ENCODE results near the gene RERE.
A peak's percentile ranks its signal among the peaks of the same experiment; 100 is the strongest.

Gene RERE

DNA sequence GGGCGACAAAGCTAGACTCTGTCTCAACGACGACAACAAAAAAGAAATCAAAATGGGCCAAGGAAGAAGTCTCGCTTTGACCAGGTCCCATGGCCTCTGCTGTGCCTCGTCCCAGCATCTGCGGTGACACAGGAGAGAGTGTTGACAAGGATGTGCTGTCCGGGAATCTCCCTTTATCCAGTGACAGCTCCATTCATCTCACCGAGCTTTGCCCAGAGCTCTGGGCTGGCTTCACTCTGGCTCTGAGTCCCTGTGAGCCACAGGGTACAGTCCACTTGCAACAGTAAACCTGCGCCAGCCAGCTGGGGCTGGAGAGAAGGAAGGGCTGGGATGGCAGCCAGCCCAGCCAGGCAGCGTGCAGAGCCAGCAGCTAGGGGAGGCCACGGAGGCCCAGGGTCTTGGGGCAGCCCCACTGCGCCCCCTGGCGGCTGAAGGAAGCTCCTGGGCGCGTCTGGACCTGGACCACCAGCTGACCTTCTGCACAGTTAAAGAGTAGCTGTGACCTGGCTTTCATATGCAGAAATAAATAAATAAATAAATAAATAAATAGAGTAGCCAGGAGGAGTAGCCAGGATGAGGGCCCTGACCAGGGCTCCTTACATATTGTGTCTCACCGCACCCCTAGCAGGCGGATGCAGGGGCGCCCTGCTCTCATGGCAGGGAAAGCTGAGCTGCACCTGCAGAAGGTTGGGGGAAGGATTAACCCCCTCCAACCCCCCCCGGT is 31.4 kb upstream of the RERE start:
- ChIA-PET CTCF (interaction anchor here (0.5 to 3.0 kb wide), 45 partner anchors 10 to 1588 kb away, joined by 3 to 35 read pairs (median 4); no protein-coding TSS in a partner anchor), POLR2A (interaction anchor here (0.9 to 1.5 kb wide), 6 partner anchors 27 to 146 kb away, joined by 3 to 5 read pairs (median 3); partner anchors contain the start of genes ENO1 and RERE)
- TF ChIP-seq CTBP1 (IDR thresholded peaks at IDR 0.05; ENCODE audit: borderline replicate concordance) (no peak), FOXK2 (IDR thresholded peaks at IDR 0.05) (no peak), ZNF384 (IDR thresholded peaks at IDR 0.05) (no peak), FOXA1 (IDR thresholded peaks at IDR 0.05) (no peak), HDGF (IDR thresholded peaks at IDR 0.05; ENCODE audit: borderline replicate concordance) (no peak), SUZ12 (IDR thresholded peaks at IDR 0.05) (no peak), SP1 (IDR thresholded peaks at IDR 0.05) (no peak), BHLHE40 (IDR thresholded peaks at IDR 0.05; ENCODE audit: borderline replicate concordance) (no peak)
- TF ChIP-seq, protein P1, sequence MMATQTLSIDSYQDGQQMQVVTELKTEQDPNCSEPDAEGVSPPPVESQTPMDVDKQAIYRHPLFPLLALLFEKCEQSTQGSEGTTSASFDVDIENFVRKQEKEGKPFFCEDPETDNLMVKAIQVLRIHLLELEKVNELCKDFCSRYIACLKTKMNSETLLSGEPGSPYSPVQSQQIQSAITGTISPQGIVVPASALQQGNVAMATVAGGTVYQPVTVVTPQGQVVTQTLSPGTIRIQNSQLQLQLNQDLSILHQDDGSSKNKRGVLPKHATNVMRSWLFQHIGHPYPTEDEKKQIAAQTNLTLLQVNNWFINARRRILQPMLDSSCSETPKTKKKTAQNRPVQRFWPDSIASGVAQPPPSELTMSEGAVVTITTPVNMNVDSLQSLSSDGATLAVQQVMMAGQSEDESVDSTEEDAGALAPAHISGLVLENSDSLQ (IDR thresholded peaks at IDR 0.05) = no peak
- DNase-seq (ENCODE audit: extremely low spot score) = peak; percentile 92

DNA sequence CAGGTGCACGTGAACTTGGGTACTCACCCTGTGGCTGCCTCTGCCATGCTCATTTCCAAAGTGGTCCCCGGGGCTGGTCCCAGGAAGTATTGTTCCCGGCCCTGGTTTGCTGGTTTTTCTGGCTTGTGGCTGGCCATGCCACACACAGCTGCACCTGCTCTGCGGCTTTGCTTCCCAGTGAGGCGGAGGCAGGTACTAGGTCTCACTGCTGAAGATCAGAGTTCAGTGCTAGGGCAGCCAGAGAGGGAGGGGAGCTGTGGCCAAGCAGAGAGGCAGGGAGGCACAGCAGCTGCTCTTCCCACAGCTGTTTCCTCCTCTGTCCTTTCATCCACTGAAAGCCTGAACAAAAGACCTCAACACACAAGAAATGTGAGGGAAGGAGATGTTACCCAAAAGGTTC is 30.6 kb upstream of the RERE start:
- TF ChIP-seq, protein P1 (IDR thresholded peaks at IDR 0.05) = no peak
- TF ChIP-seq ZNF384 (IDR thresholded peaks at IDR 0.05) (no peak), FOXM1 (IDR thresholded peaks at IDR 0.05; ENCODE audit: borderline replicate concordance) (no peak), SUZ12 (IDR thresholded peaks at IDR 0.05) (no peak), HDGF (IDR thresholded peaks at IDR 0.05; ENCODE audit: borderline replicate concordance) (no peak), BHLHE40 (IDR thresholded peaks at IDR 0.05; ENCODE audit: borderline replicate concordance) (no peak), CTBP1 (IDR thresholded peaks at IDR 0.05; ENCODE audit: borderline replicate concordance) (no peak), L3MBTL2 (conservative IDR thresholded peaks at IDR 0.05) (no peak), TARDBP (IDR thresholded peaks at IDR 0.05) (no peak), FOXK2 (IDR thresholded peaks at IDR 0.05) (no peak), ELF4 (IDR thresholded peaks at IDR 0.05) (no peak), NFRKB (IDR thresholded peaks at IDR 0.05) (no peak), ARNT (IDR thresholded peaks at IDR 0.05) (no peak), FOXA1 (IDR thresholded peaks at IDR 0.05) (no peak), SP1 (IDR thresholded peaks at IDR 0.05) (no peak), LEF1 (IDR thresholded peaks at IDR 0.05; ENCODE audit: borderline replicate concordance) (no peak)
- DNase-seq (ENCODE audit: extremely low spot score) = no peak
- ChIA-PET CTCF (interaction anchor here (1.1 to 3.0 kb wide), 13 partner anchors 9 to 293 kb away, joined by 3 to 35 read pairs (median 12); no protein-coding TSS in a partner anchor), POLR2A (interaction anchor here (1.4 to 1.5 kb wide), 2 partner anchors 11 to 32 kb away, joined by 3 to 5 read pairs; no protein-coding TSS in a partner anchor)

DNA sequence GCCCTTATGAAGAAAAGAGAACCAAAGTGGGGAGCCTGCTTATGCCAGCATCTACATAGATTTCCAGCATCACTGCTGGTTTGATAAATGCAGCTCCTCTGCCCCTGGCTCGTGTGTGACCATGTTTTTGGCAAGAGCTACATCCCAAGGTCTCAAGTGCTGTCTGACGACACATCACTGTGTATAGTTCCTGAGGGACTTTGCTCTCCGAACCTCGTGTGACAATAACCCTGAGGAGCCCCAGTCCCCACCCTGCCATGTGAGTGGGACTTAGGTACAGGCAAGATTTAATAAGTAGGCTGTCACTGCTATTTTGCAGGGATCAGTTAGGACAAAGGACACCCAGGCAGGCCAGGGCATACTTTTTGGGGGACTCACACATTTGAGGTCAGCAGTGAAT is 28.8 kb upstream of the RERE start:
- ChIA-PET POLR2A (interaction anchor here (0.6 to 1.3 kb wide), 2 partner anchors 29 to 290 kb away, joined by 3 read pairs; partner anchors contain the start of gene RERE), CTCF (interaction anchor here (1.1 to 1.7 kb wide), 2 partner anchors 13 to 16 kb away, joined by 4 read pairs; no protein-coding TSS in a partner anchor)
- DNase-seq (ENCODE audit: extremely low spot score) = no peak
- TF ChIP-seq FOXM1 (IDR thresholded peaks at IDR 0.05; ENCODE audit: borderline replicate concordance) (no peak), ARNT (IDR thresholded peaks at IDR 0.05) (no peak), L3MBTL2 (conservative IDR thresholded peaks at IDR 0.05) (no peak), TARDBP (IDR thresholded peaks at IDR 0.05) (no peak), CTBP1 (IDR thresholded peaks at IDR 0.05; ENCODE audit: borderline replicate concordance) (no peak), NFRKB (IDR thresholded peaks at IDR 0.05) (no peak), BHLHE40 (IDR thresholded peaks at IDR 0.05; ENCODE audit: borderline replicate concordance) (no peak), FOXK2 (IDR thresholded peaks at IDR 0.05) (no peak), FOXA1 (IDR thresholded peaks at IDR 0.05) (no peak), SP1 (IDR thresholded peaks at IDR 0.05) (no peak), ZNF384 (IDR thresholded peaks at IDR 0.05) (no peak), HDGF (IDR thresholded peaks at IDR 0.05; ENCODE audit: borderline replicate concordance) (no peak)
- TF ChIP-seq, protein P1 (IDR thresholded peaks at IDR 0.05) = no peak

DNA sequence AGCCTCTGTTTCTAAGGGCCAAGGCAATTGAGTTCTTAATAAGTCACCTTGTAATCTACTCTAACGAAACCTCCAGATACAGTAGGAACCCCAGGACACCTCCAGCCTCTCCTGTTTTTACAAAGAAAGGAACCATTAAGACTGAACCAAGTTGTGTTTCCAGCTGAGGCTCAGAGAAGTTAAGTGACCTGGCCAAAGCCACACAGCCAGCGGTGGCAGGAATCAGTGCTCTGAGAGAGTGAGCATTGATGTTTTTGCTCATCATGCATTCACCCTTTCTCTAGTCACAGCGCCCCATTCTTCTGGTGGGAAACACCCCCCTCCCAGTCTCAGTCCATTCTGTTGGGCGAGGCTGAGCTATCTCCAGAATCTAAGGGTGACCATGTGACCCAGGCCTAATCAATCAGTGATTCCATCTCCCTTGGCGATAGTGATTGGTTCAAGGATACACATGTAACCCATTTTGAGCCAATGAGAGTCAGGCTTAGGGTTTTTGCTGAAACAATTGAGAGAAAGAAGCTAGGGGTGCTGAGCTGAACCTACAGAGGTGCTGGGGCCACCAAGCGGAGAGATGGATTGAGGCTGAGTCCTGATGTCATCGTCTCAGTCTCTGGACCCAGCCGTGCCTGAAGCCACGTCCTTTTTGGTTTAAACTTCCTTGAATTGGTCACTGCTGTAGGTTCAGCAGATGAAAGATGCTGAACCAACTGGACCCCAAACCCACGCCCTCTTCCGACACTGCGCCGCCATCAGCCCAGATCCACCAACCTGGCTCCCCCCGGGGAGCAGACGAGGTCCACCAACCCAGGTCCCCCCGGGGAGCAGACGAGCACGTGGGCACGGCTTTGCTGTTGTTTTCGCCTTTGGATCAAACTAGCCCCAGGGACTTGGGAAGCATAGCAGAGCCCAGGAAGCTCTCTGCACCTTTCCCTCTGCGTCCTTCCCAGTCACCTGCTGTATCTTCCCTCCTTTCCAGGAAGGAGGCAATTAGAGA is 28.0 kb upstream of the RERE start:
- no peak for TF ChIP-seq SP1 (IDR thresholded peaks at IDR 0.05)
- no peak for TF ChIP-seq HDGF (IDR thresholded peaks at IDR 0.05; ENCODE audit: borderline replicate concordance)
- no peak for TF ChIP-seq BHLHE40 (IDR thresholded peaks at IDR 0.05; ENCODE audit: borderline replicate concordance)
- no peak for TF ChIP-seq FOXA1 (IDR thresholded peaks at IDR 0.05)
- TF ChIP-seq L3MBTL2 (conservative IDR thresholded peaks at IDR 0.05) = no peak
- TF ChIP-seq CTBP1 (IDR thresholded peaks at IDR 0.05; ENCODE audit: borderline replicate concordance) = no peak
- no peak for TF ChIP-seq ELF4 (IDR thresholded peaks at IDR 0.05)
- no peak for TF ChIP-seq SUZ12 (IDR thresholded peaks at IDR 0.05)
- TF ChIP-seq, protein P1 (IDR thresholded peaks at IDR 0.05) = no peak
- no peak for TF ChIP-seq FOXK2 (IDR thresholded peaks at IDR 0.05)
- TF ChIP-seq ZNF384 (IDR thresholded peaks at IDR 0.05) = no peak
- no peak for TF ChIP-seq ARNT (IDR thresholded peaks at IDR 0.05)
- TF ChIP-seq NFRKB (IDR thresholded peaks at IDR 0.05) = no peak
- no peak for TF ChIP-seq TARDBP (IDR thresholded peaks at IDR 0.05)
- no peak for TF ChIP-seq LEF1 (IDR thresholded peaks at IDR 0.05; ENCODE audit: borderline replicate concordance)
- no peak for TF ChIP-seq FOXM1 (IDR thresholded peaks at IDR 0.05; ENCODE audit: borderline replicate concordance)
- no peak for DNase-seq (ENCODE audit: extremely low spot score)
- POLR2A ChIA-PET = interaction anchor here (0.6 to 1.3 kb wide), 3 partner anchors 28 to 289 kb away, joined by 3 to 4 read pairs (median 3); partner anchors contain the start of gene RERE
- CTCF ChIA-PET = interaction anchor here (0.6 to 1.7 kb wide), 5 partner anchors 10 to 93 kb away, joined by 3 to 4 read pairs (median 4); no protein-coding TSS in a partner anchor
